ENCODE results near the gene SCGB1A1.

DNA sequence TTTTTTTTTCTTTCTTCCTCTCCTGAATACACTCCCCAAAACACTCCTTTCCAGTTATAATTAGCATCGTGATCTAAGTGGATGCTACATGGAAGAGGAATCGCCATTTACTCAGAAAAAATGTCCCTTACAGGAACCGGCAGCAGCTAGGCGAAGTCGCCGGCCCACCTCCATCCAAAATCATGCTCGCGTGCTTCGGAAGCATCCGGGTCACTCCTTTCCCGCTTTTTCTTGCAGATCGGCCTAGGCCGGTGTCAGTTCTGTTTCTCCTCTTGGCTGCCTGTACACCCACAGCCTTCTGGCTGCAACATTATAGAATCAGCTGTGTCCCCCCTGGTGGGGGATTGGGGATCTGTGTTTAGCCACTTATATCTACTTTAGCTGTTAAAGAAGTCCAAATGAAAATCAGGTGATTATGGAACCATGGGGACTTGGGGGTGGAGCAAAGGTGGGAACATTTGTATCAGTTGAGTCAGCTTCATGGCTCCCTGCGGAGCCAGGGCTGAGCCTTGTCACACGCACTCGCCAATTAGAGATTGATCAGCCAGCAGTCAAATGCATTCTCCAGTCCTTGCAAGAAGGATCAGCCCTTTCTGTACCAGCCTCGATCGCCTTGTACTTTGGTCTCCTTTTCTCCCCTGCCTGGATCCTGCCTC is 45.2 kb upstream of the SCGB1A1 start:
- TF ChIP-seq, protein P1, sequence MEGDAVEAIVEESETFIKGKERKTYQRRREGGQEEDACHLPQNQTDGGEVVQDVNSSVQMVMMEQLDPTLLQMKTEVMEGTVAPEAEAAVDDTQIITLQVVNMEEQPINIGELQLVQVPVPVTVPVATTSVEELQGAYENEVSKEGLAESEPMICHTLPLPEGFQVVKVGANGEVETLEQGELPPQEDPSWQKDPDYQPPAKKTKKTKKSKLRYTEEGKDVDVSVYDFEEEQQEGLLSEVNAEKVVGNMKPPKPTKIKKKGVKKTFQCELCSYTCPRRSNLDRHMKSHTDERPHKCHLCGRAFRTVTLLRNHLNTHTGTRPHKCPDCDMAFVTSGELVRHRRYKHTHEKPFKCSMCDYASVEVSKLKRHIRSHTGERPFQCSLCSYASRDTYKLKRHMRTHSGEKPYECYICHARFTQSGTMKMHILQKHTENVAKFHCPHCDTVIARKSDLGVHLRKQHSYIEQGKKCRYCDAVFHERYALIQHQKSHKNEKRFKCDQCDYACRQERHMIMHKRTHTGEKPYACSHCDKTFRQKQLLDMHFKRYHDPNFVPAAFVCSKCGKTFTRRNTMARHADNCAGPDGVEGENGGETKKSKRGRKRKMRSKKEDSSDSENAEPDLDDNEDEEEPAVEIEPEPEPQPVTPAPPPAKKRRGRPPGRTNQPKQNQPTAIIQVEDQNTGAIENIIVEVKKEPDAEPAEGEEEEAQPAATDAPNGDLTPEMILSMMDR (IDR thresholded peaks at IDR 0.05), result no peak
- TF ChIP-seq POLR2A (IDR thresholded peaks at IDR 0.05), result no peak
